Astrocyte of the cerebellum (primary cell): ENCODE data around the gene IFNA7.
"Not testable (repeated sequence)": the region's sequence is repeated elsewhere in the genome, so short reads cannot be mapped to it uniquely, and the experiment has no call there.

Experiments used
- DNase-seq: peaks from one replicate; pipeline ENCODE4 v3.0.0-alpha.2; 2011; ENCODE audit warnings: low read depth
- H3K4me3 ChIP-seq: 2 replicates; pipeline ENCODE4 v1.5.1; 2011; ENCODE audit warnings: mild to moderate bottlenecking, low read depth, low read length, moderate library complexity
- CTCF ChIP-seq: IDR thresholded peaks from 2 replicates; pipeline ENCODE4 v1.5.1; 2012; ENCODE audit warnings: low read length, low read depth, moderate library complexity, mild to moderate bottlenecking; ENCODE audit errors: missing control alignments
- in situ Hi-C: cut with HindIII; loops from 2 replicates; pipeline ENCODE4 v1.10.0; 2017; ENCODE audit warnings: low sequenced_read_pairs

Gene IFNA7

GRCh38 chr9:21234153-21234687, 32.2 kb upstream of the IFNA7 start:
- no peak for DNase-seq
- in situ Hi-C loops = no loop called here
- no peak for TF ChIP-seq CTCF
- H3K4me3 ChIP-seq = no peak overlapping the region

GRCh38 chr9:21233258-21233657, 31.3 kb upstream of the IFNA7 start:
- in situ Hi-C loops = no loop called here
- no peak for TF ChIP-seq CTCF
- no peak for DNase-seq
- H3K4me3 ChIP-seq = no peak overlapping the region

- no peak for DNase-seq
- no peak within 1 kb of the TSS for H3K4me3 ChIP-seq
- no peak for TF ChIP-seq CTCF
- in situ Hi-C loops = no loop called here
Observed at GRCh38 chr9:21228122-21228521, 26.1 kb upstream of the IFNA7 start, which contains the start of gene IFNA17. Gene IFNA17, minus strand, starts transcription at chr9:21228222. Its CDS starts 49 bp downstream, at chr9:21228173.

GRCh38 chr9:21217211-21217610, 15.2 kb upstream of the IFNA7 start, which contains the start of gene IFNA16:
Gene IFNA16, minus strand, starts transcription at chr9:21217311. Its CDS starts 6 bp downstream, at chr9:21217305.
- in situ Hi-C loops, H3K4me3 ChIP-seq, DNase-seq: not testable (repeated sequence)

- TF ChIP-seq CTCF = peak; percentile 50
- in situ Hi-C loops, DNase-seq, H3K4me3 ChIP-seq: not testable (repeated sequence)
Observed at GRCh38 chr9:21213411-21214326, 11.7 kb upstream of the IFNA7 start.

GRCh38 chr9:21212160-21212559, 10.2 kb upstream of the IFNA7 start:
- DNase-seq, H3K4me3 ChIP-seq, in situ Hi-C loops: not testable (repeated sequence)

- DNase-seq, in situ Hi-C loops, H3K4me3 ChIP-seq: not testable (repeated sequence)
Observed at GRCh38 chr9:21210782-21211181, 8.8 kb upstream of the IFNA7 start.

GRCh38 chr9:21210311-21210710, 8.3 kb upstream of the IFNA7 start:
- no peak for DNase-seq
- TF ChIP-seq CTCF = no peak
- in situ Hi-C loops = no loop called here
- no peak overlapping the region for H3K4me3 ChIP-seq

- H3K4me3 ChIP-seq, in situ Hi-C loops, DNase-seq: not testable (repeated sequence)
Observed at GRCh38 chr9:21207043-21207442, 5.0 kb upstream of the IFNA7 start, which contains the start of gene IFNA10. Gene IFNA10, minus strand, starts transcription at chr9:21207143. Its CDS starts 46 bp downstream, at chr9:21207097.
